Body of pancreas (tissue), 4 donors: ENCODE measurements around the gene ZNF546. TPM values are rescaled to one million over a fixed set of nuclear protein-coding genes. Genes with fewer than 3 reads are reported as not detected.

Experiments
- ATAC-seq: fragments of 150-250 bp; one replicate; pipeline ENCODE4 v1.9.1; 2016
- DNase-seq, 4 donors: peaks; one replicate each; pipeline ENCODE4 v3.0.0-alpha.2; 2019
- H3K27ac ChIP-seq, 4 donors: fragments of 200-600 bp; sonication (generic); 1 replicate in 3 of 4; 2 replicates in 1 of 4; pipeline versions ENCODE4 v1.5.1 to v1.6.1; 2016 to 2019; ENCODE audit warnings: mild to moderate bottlenecking in 1 of 4, mixed read lengths in 1 of 4, moderate library complexity in 1 of 4
- H3K27me3 ChIP-seq, 2 donors: fragments of 200-600 bp; sonication (generic); one replicate each; pipeline ENCODE4 v1.6.0; 2016; ENCODE audit warnings: mild to moderate bottlenecking in 1 of 2
- H3K36me3 ChIP-seq, 2 donors: fragments of 200-600 bp; sonication (generic); replicated peaks in 1 of 2; 2 replicates each; pipeline ENCODE4 v1.5.1; 2016; ENCODE audit warnings: low read depth in 2 of 2; ENCODE audit not compliant: insufficient read depth in 1 of 2
- H3K4me1 ChIP-seq: fragments of 200-600 bp; sonication (generic); one replicate; pipeline ENCODE4 v1.6.0; 2016
- H3K4me3 ChIP-seq, 2 donors: fragments of 200-600 bp; sonication (generic); 1 replicate in 1 of 2; 2 replicates in 1 of 2; pipeline ENCODE4 v1.5.1; 2016 to 2019
- H3K9me3 ChIP-seq, 3 donors: fragments of 200-600 bp; sonication (generic); 1 replicate in 2 of 3; 2 replicates in 1 of 3; pipeline ENCODE4 v1.5.1; 2016
- CTCF ChIP-seq, 7 experiments: fragments of 450-650 bp in 4 of 7; fragments of 200-600 bp in 3 of 7; sonication (generic) in 3 of 7; IDR thresholded peaks; one replicate each; pipeline ENCODE4 v1.5.1; 2016 to 2019; ENCODE audit warnings: antibody characterized with exemption in 7 of 7
- POLR2A ChIP-seq, 3 donors: fragments of 450-650 bp; IDR thresholded peaks; one replicate each; pipeline ENCODE4 v1.6.1; 2016; ENCODE audit warnings: antibody characterized with exemption in 3 of 3, mild to moderate bottlenecking in 2 of 3
- WGBS, 2 donors: methylation state at CpG; one replicate each; pipeline ENCODE4 v1.1.5; 2017; 5-methylcytosine and 5-hydroxymethylcytosine counted together
- intact Hi-C: fragments of 100-400 bp; cut with DNase I; formaldehyde crosslinking; loops from one replicate; pipeline ENCODE4 v1.15.1; 2023
- total RNA-seq, 2 donors: library from RNA; depleted of rRNA; stranded (reverse); fragments of >200 nt; gene quantifications; one replicate each; pipeline ENCODE4 v1.1.0, GENCODE V29; 2016

Gene ZNF546
- 1 to 10 TPM in 1 of 2 donors, under 1 TPM in 1; 0.66 to 2.6 TPM for total RNA-seq

- intact Hi-C loops = no loop called here
- H3K27ac ChIP-seq = peak within 1 kb of the TSS; percentile 62 to 85 (median 75)
- WGBS, 2 donors = 2 to 3% methylated on average over 27 to 53 of the region's 53 CpGs
- no peaks in the 10 kb centered on the region for H3K36me3 ChIP-seq
- H3K9me3 ChIP-seq = no peaks in the 10 kb centered on the region
- peaks cover 15% of the 10 kb centered on the region for H3K4me1 ChIP-seq
- peak; percentile 96 for ATAC-seq
- peak; percentile 47 to 89 (median 87) for TF ChIP-seq POLR2A (IDR thresholded peaks at IDR 0.05)
- peak in 1 of 7 experiments; percentile 8 for TF ChIP-seq CTCF (IDR thresholded peaks at IDR 0.05)
- H3K4me3 ChIP-seq = peak within 1 kb of the TSS; percentile 66 to 72
- peak; percentile 86 to 92 (median 88) for DNase-seq
- no peaks in the 10 kb centered on the region for H3K27me3 ChIP-seq
These were observed at the start of gene ZNF546 for GRCh38 chr19:39996811-39997637. Gene ZNF546, plus strand, starts transcription at chr19:39997060. Its CDS starts 1,267 bp downstream, at chr19:39998327.

DNA sequence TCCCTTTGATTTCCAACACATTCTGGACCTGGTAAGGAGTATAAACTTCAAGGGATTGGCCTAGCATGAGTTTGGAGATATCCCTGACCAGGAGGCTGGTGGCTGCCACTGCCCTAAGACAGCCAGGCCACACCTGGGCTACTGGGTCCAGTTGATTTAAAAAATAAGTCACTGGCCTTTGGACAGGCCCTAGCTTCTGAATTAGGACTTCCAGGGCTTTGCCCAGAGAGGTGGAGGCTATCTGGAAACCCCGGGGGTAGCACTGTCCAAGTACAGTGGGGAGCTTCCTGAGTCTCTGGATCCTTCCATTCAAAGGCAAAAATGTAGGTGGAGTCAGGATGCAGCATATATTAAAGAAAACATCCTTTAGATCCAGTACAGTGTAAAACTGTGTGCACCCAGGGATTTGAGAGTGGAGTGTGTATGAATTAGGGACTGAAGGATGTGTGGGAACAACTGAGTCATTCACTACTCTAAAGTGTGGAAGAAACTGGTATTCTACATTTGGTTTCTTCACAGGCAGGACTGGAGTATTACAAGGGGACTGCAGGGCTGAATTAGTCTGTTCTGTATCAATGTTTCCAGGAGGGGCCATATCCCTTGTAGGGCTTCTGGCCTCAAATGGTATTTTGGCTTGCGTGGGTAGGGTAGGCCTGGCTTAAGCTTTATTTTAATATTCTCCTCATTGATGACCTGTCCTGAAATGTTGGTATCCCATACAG, 47.7 kb upstream of the ZNF546 start:
- H3K27me3 ChIP-seq = no peaks in the 10 kb centered on the region
- no peak for TF ChIP-seq CTCF (IDR thresholded peaks at IDR 0.05)
- TF ChIP-seq POLR2A (IDR thresholded peaks at IDR 0.05) = no peak
- ATAC-seq (no peak), DNase-seq (no peak)
- no peak overlapping the region for H3K4me3 ChIP-seq
- no peaks in the 10 kb centered on the region for H3K9me3 ChIP-seq
- H3K36me3 ChIP-seq = no peaks in the 10 kb centered on the region
- intact Hi-C loops = no loop called here
- no peak overlapping the region for H3K27ac ChIP-seq
- H3K4me1 ChIP-seq = peaks cover 11% of the 10 kb centered on the region
- 93 to 100% methylated on average over 2 of the region's 2 CpGs for WGBS, 2 donors

DNA sequence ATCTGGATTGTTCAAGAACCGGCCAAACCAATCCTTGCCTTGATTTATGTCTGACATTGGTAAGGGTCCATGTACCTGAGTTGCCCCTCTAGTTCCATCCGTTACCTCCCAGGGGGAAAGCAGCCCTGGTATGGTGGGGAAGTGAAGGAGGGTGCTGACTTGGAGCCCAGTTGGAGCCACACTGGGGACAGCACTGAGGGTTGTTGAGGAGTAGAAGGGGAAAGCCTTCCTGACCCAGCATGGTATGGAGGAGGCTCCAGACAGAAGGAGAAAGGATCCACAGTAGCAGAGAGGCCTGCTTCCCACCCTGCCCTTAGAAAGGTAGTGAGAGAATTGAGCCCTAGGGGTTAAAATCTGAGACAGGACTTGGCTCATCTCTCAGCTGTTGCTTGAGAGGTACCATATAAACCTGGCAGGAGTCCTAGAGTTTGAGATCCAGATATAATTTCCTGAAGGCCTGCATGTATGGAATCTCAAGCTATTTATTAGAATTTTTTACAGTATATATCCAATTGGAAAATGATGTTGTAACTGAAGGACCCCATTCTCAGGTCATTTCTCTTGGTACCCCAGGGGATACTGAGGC, 45.7 kb upstream of the ZNF546 start:
- WGBS, 2 donors = 75 to 93% methylated on average over 2 of the region's 2 CpGs

GRCh38 chr19:39951686-39952085, 45.2 kb upstream of the ZNF546 start:
- ATAC-seq = no peak
- H3K9me3 ChIP-seq = no peaks in the 10 kb centered on the region
- no peak for TF ChIP-seq POLR2A (IDR thresholded peaks at IDR 0.05)
- TF ChIP-seq CTCF (IDR thresholded peaks at IDR 0.05) = no peak
- DNase-seq = no peak
- intact Hi-C loops = no loop called here
- H3K4me3 ChIP-seq = no peak overlapping the region
- H3K27ac ChIP-seq = no peak overlapping the region
- H3K27me3 ChIP-seq = no peaks in the 10 kb centered on the region
- WGBS, 2 donors = 50 to 71% methylated on average over 3 of the region's 3 CpGs
- H3K4me1 ChIP-seq = no peaks in the 10 kb centered on the region
- no peaks in the 10 kb centered on the region for H3K36me3 ChIP-seq

More for the DNA sequence above, 45.7 kb upstream of the ZNF546 start:
- ATAC-seq (no peak), DNase-seq (no peak)
- no peak overlapping the region for H3K4me3 ChIP-seq
- intact Hi-C loops = no loop called here
- no peaks in the 10 kb centered on the region for H3K9me3 ChIP-seq
- no peak for TF ChIP-seq POLR2A (IDR thresholded peaks at IDR 0.05)
- TF ChIP-seq CTCF (IDR thresholded peaks at IDR 0.05) = no peak
- H3K27ac ChIP-seq = no peak overlapping the region
- no peaks in the 10 kb centered on the region for H3K27me3 ChIP-seq
- no peaks in the 10 kb centered on the region for H3K4me1 ChIP-seq
- H3K36me3 ChIP-seq = no peaks in the 10 kb centered on the region
